GM12865 (cell line): ENCODE results near the gene RAD9A.

Experiments used
- DNase-seq: peaks from one replicate; pipeline ENCODE4 v3.0.0; 2010; ENCODE audit warnings: low read depth
- H3K4me3 ChIP-seq: 2 replicates; pipeline ENCODE4 v1.5.1; 2011; ENCODE audit warnings: mild to moderate bottlenecking, low read depth, low read length, control low read depth
- CTCF ChIP-seq: IDR thresholded peaks from 2 replicates; pipeline ENCODE4 v1.5.1; 2011; ENCODE audit warnings: low read length, control low read depth, low read depth, inconsistent platforms; ENCODE audit not compliant: insufficient read depth; ENCODE audit errors: missing control alignments

Gene RAD9A

DNA sequence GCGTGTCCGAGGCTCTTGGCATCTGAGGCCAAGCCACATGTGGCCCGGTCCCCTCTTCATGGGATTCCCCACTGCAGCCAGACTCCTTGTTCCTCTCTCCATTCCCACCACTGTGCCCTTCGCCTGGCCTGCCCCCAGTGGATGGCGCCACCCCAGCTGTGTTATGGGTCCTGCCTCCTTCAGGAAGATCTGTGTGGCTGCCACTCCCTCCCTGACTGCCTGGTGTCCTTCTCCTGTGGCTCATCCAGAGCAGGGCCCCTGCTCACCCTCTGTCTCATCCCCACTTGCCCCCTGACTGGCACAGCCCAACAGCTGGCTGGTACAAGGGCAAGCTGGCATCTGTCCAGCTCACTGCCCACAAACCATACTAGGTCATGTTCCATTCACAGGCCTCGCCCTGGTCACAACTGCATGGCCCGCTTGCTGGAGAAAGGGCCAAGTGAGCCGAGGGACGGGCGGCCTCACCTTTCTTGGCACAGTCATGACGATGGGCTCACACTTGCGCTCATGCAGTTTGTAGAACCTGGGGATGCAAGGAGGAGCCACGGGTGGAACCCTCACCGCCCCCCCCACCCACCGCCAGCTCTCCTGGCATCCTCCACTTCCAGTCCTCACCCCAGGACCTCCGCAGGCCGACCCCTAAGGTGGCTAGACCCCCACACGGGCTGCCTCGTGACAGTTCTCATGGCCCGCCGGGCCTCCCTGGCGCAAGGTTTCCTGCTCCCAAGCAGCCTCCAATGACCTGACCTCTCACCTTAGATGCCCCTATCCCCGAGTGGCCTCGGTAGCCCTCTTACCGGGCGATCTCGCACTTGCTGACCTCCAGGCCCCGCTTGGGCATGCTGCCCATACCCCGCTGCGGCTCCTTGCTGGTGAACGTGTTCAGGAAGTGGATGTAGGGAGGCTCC lies 47.8 kb downstream of the RAD9A start:
- DNase-seq: peak; percentile 31
- peak; percentile 16 for TF ChIP-seq CTCF
- H3K4me3 ChIP-seq: no peak overlapping the region; the same call in 1 of the 2 replicates

- no peak for TF ChIP-seq CTCF
- no peak for DNase-seq
- no peak overlapping the region for H3K4me3 ChIP-seq
These were observed 48.7 kb downstream of the RAD9A start for GRCh38 chr11:67440229-67441097.

DNA sequence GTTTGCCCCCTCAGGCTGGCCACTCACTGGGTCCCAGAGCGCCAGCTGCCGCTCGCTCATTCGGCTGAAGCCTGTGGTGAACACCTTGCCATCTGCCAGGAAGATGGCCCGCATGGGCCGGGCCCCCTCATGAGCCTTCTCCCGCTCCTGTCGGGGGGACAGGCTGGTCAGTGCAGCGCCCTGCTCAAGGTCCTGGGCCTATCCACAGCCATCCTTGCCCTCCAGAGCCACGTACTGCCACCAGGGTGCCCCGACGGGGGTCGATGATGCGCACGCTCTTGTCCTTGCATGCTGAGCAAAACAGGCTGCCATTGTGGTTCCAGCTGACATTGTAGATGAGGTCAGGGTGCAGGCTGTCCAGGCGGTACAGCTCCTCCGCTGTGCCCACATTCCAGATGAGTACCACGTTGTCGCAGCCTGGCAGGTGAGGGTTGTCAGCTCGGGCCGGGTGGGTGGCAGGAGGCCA lies 49.3 kb downstream of the RAD9A start:
- no peak for TF ChIP-seq CTCF
- H3K4me3 ChIP-seq: no peak overlapping the region
- DNase-seq: no peak

- TF ChIP-seq CTCF: no peak
- no peak for DNase-seq
- no peak overlapping the region for H3K4me3 ChIP-seq
These were observed 50.1 kb downstream of the RAD9A start for GRCh38 chr11:67441731-67442351.

- no peak for DNase-seq
- TF ChIP-seq CTCF: no peak
- peak overlapping the region; percentile 48 for H3K4me3 ChIP-seq
These were observed 51.0 kb downstream of the RAD9A start for GRCh38 chr11:67442504-67443404.

DNA sequence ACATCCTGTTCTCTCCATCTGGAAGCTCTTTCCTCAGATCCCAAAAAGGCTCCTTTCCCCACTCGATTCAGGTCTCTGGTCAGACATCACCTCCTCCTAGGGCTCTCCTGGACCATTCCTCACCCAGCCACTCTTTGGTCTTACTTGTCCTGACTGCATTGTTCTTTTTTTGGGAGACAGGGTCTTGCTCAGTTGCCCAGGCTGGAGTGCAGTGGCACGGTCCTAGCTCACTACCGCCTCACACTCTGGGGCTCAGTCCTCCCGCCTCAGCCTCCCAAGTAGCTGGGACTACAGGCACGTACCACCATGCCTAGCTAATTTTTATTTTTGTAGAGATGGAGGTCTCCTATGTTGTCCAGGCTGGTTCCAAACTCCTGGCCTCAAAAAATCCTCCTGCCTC lies 53.7 kb downstream of the RAD9A start:
- H3K4me3 ChIP-seq: peak overlapping the region; percentile 48
- no peak for DNase-seq
- no peak for TF ChIP-seq CTCF
